ENCODE measurements around the gene USP21. TPM values are rescaled to one million over a fixed set of nuclear protein-coding genes. Genes with fewer than 3 reads are reported as not detected.

The USP21 gene
- total RNA-seq, 1 donor from 2014 or later: 6.7 TPM

DNA sequence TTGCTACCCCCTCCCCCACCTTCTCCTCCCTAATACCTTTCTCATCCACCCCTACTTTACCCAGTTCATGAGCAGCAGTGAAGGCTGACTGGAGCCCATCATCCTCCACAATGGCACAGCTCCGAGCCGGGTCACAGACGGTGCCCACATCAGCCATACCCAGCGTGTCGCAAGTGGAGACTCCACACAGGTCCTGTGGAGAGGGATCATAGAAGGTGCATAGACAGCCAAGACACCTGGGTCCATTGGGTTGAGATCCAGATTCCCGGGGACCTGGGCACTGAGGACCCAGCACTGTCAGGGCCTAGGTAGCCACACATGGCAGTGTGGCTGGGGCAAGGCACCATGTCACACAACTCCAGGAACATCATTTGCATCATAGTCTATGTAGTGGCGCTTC, 36.8 kb downstream of the USP21 start:
- no peaks in the 10 kb centered on the region for H3K9me3 Mint-ChIP-seq
- H3F3A ChIP-seq (ENCODE audit: low read depth): peaks cover 36% of the 10 kb centered on the region
- peak overlapping the region; percentile 27 for H3K4me3 Mint-ChIP-seq
- no peak overlapping the region for H3K9ac ChIP-seq
- DNase-seq (ENCODE audit: low spot score): no peak
- H3K4me1 Mint-ChIP-seq: peaks cover 55% of the 10 kb centered on the region
- TF ChIP-seq EZH2phosphoT487 (IDR thresholded peaks at IDR 0.05): no peak
- H3K79me2 ChIP-seq (ENCODE audit: low read depth): no peaks in the 10 kb centered on the region
- H3K27ac ChIP-seq: no peak overlapping the region
- H3K4me3 ChIP-seq: no peak overlapping the region
- H3K27me3 ChIP-seq: no peaks in the 10 kb centered on the region
- H3K4me1 ChIP-seq: peaks cover 50% of the 10 kb centered on the region
- H3K4me2 ChIP-seq: no peak overlapping the region
- H4K20me1 ChIP-seq (ENCODE audit: low read depth): no peaks in the 10 kb centered on the region
- no peaks in the 10 kb centered on the region for H3K36me3 ChIP-seq
- H3K36me3 Mint-ChIP-seq: no peaks in the 10 kb centered on the region
- peak overlapping the region; percentile 10 for H3K27ac Mint-ChIP-seq
- peaks cover 8% of the 10 kb centered on the region for H3K27me3 Mint-ChIP-seq (ENCODE audit: insufficient read depth, low read depth)
- H2AFZ ChIP-seq (replicated peaks): no peak overlapping the region
- no peaks in the 10 kb centered on the region for H3K9me3 ChIP-seq (ENCODE audit: low read depth)

DNA sequence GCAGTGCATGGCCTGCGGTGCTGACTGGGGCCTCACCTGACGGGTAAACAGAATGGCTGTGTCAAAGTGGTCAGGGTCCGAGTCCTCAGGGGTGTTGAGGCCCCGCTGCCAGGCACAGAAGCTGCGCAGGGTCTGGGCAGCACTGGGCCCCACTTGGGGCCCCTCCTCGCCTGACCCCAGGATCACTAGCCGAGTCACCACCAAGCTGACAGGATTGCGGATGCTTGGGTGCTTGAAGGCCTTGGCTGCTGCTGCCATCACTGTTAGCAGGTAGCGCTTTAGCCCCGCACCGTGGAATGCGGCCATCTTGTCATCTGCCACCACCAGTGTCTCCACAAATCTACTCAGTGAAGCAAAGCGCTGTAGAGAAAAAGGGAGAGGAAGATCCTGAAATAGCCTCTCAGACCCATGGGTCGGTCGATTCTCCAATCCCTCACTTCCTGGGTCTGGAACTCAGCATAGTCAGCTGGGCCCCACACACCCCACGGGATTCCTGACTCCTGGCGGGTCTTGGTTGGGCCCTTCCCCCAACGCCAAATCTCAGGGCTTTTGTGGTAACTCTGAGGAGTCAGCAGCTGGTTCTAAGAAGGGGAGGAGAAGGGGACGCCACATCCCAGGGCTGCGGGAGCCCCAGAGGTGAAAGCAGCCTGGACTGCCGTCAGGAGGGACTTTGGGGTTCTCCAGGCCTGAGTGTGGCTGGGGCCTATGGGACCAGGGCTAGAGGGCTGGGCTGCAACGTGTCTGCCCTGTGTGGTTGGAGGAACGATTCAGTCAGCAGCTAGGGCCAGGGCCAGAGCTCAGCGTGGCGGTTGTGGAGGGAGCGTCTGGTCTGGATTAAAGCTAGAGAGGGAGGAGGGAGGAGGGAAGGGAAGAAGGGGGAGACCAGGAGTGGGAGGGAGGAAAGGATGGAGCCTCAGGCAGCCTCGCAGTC, 37.5 kb downstream of the USP21 start:
- peak; percentile 71 for DNase-seq (ENCODE audit: low spot score)
- Histone ChIP-seq H3K4me2 (peak overlapping the region; percentile 83), H3K27ac (peak overlapping the region; percentile 5), H3K9me3 (ENCODE audit: low read depth) (no peaks in the 10 kb centered on the region), H4K20me1 (ENCODE audit: low read depth) (no peaks in the 10 kb centered on the region), H3K4me3 (peak overlapping the region; percentile 11), H3K27me3 (no peaks in the 10 kb centered on the region), H2AFZ (replicated peaks) (no peak overlapping the region), H3K36me3 (no peaks in the 10 kb centered on the region), H3F3A (ENCODE audit: low read depth) (peaks cover 42% of the 10 kb centered on the region), H3K4me1 (peaks cover 57% of the 10 kb centered on the region), H3K79me2 (ENCODE audit: low read depth) (no peaks in the 10 kb centered on the region), H3K9ac (peak overlapping the region; percentile 0)
- Mint-ChIP-seq H3K4me3 (peak overlapping the region; percentile 62), H3K36me3 (no peaks in the 10 kb centered on the region), H3K9me3 (no peaks in the 10 kb centered on the region), H3K27me3 (ENCODE audit: insufficient read depth, low read depth) (peaks cover 7% of the 10 kb centered on the region), H3K27ac (peak overlapping the region; percentile 90), H3K4me1 (peaks cover 58% of the 10 kb centered on the region)
- TF ChIP-seq EZH2phosphoT487 (IDR thresholded peaks at IDR 0.05) (no peak), EZH2 (IDR thresholded peaks at IDR 0.05) (no peak)
- TF ChIP-seq, protein P1, sequence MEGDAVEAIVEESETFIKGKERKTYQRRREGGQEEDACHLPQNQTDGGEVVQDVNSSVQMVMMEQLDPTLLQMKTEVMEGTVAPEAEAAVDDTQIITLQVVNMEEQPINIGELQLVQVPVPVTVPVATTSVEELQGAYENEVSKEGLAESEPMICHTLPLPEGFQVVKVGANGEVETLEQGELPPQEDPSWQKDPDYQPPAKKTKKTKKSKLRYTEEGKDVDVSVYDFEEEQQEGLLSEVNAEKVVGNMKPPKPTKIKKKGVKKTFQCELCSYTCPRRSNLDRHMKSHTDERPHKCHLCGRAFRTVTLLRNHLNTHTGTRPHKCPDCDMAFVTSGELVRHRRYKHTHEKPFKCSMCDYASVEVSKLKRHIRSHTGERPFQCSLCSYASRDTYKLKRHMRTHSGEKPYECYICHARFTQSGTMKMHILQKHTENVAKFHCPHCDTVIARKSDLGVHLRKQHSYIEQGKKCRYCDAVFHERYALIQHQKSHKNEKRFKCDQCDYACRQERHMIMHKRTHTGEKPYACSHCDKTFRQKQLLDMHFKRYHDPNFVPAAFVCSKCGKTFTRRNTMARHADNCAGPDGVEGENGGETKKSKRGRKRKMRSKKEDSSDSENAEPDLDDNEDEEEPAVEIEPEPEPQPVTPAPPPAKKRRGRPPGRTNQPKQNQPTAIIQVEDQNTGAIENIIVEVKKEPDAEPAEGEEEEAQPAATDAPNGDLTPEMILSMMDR (IDR thresholded peaks at IDR 0.05): no peak

DNA sequence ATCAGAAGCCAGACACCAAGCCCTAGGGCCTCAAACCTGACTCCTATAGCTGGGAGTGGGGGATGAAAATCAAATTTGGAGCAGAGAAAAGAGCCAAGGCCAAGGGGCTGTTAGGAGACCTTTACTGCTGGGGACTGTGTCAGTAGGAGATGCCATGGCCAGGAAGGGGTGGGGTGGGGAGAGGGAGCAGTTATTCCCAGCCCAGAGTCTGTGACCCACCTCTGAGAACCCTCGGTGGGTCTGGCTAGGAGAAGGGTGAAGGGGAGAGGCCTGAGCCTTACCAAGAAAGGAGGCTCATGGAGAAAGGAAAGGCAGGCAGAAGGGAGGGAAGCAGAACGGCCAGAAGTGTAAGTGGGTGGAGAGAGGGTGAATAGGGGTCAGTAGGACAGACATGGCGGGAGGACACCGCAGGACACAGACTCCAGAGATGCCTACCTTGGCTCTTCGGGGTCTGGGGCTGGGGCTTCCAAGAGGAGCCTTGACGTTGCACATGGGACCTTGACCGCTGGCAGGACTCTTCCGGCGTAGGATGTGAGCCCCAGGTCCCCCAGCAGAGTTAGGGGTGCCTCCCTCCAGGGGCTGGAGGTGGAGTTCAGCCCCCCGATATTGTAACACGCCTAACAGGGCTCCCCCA, 38.4 kb downstream of the USP21 start:
- peaks cover 4% of the 10 kb centered on the region for H3K79me2 ChIP-seq (ENCODE audit: low read depth)
- peak overlapping the region; percentile 5 for H3K27ac ChIP-seq
- peaks cover 58% of the 10 kb centered on the region for H3K4me1 ChIP-seq
- peaks cover 42% of the 10 kb centered on the region for H3F3A ChIP-seq (ENCODE audit: low read depth)
- H3K4me2 ChIP-seq: peak overlapping the region; percentile 83
- no peaks in the 10 kb centered on the region for H3K36me3 ChIP-seq
- no peaks in the 10 kb centered on the region for H3K27me3 ChIP-seq
- Mint-ChIP-seq H3K9me3 (no peaks in the 10 kb centered on the region), H3K27me3 (ENCODE audit: insufficient read depth, low read depth) (peaks cover 3% of the 10 kb centered on the region), H3K4me3 (peak overlapping the region; percentile 64), H3K36me3 (no peaks in the 10 kb centered on the region), H3K27ac (peak overlapping the region; percentile 90), H3K4me1 (peaks cover 62% of the 10 kb centered on the region)
- no peak overlapping the region for H3K9ac ChIP-seq
- H3K4me3 ChIP-seq: peak overlapping the region; percentile 40
- no peak for TF ChIP-seq EZH2 (IDR thresholded peaks at IDR 0.05)
- no peak for TF ChIP-seq EZH2phosphoT487 (IDR thresholded peaks at IDR 0.05)
- TF ChIP-seq, protein P1 (IDR thresholded peaks at IDR 0.05): no peak
- H3K9me3 ChIP-seq (ENCODE audit: low read depth): no peaks in the 10 kb centered on the region
- H4K20me1 ChIP-seq (ENCODE audit: low read depth): no peaks in the 10 kb centered on the region
- DNase-seq (ENCODE audit: low spot score): no peak
- H2AFZ ChIP-seq (replicated peaks): no peak overlapping the region
